K562 (cell line): ENCODE data around the gene KLKB1. TPM values are rescaled to one million over a fixed set of nuclear protein-coding genes. Genes with fewer than 3 reads are reported as not detected.

ENCODE experiments used
- CREM ChIP-seq: IDR thresholded peaks from 2 replicates; pipeline ENCODE4 v1.6.1; 2014; ENCODE audit warnings: antibody characterized with exemption, low read depth
- EGR1 ChIP-seq: fragments of 450-650 bp; conservative IDR thresholded peaks from 2 replicates; pipeline ENCODE4 v1.6.1; 2017; ENCODE audit warnings: mild to moderate bottlenecking
- KAT2B ChIP-seq: IDR thresholded peaks from one replicate; pipeline ENCODE4 v1.6.1; 2012; ENCODE audit warnings: low read depth, mild to moderate bottlenecking, control low read depth, inconsistent platforms, low read length, moderate library complexity
- KLF16 ChIP-seq: IDR thresholded peaks from 2 replicates; pipeline ENCODE4 v1.6.1; 2016; ENCODE audit warnings: antibody characterized with exemption
- MECOM ChIP-seq: fragments of 250-450 bp; sonication (Bioruptor Pico); IDR thresholded peaks from 2 replicates; pipeline ENCODE4 v1.8.0; 2022; ENCODE audit warnings: inconsistent platforms
- MTF1 ChIP-seq: fragments of 250-450 bp; sonication (Bioruptor Pico); IDR thresholded peaks from 2 replicates; pipeline ENCODE4 v1.9.0; 2021; ENCODE audit warnings: moderate library complexity, mild to moderate bottlenecking, inconsistent platforms, borderline replicate concordance
- MYNN ChIP-seq, 2 experiments: sonication (generic); formaldehyde crosslinking in 1 of 2; IDR thresholded peaks; 2 replicates each; pipeline versions ENCODE4 v1.5.0 to v1.6.1; 2016 to 2020; ENCODE audit warnings: antibody characterized with exemption in 1 of 2, missing genetic modification reagents in 1 of 2
- RAD21 ChIP-seq, 2 experiments: fragments of 250-450 bp in 1 of 2; fragments of 450-650 bp in 1 of 2; sonication (Bioruptor Pico) in 1 of 2; formaldehyde crosslinking in 1 of 2; IDR thresholded peaks in 1 of 2; conservative IDR thresholded peaks in 1 of 2; 2 replicates each; pipeline versions ENCODE4 v1.4.0 to v1.8.0; 2020 to 2022; ENCODE audit warnings: mild to moderate bottlenecking in 2 of 2, moderate library complexity in 1 of 2
- polyA plus RNA-seq, 8 experiments: library from polyadenylated mRNA; depleted of rRNA in 4 of 8; stranded (reverse) in 5 of 8; unstranded in 3 of 8; fragments of >200 nt; fragmentation: Nextera tagmentation in 2 of 8; fragmentation: Illumina TruSeq in 1 of 8; extraction: Ambion mirVana in 2 of 8; extraction: Trizol in 1 of 8; gene quantifications; 2 replicates each; pipeline versions ENCODE4 v1.2.1 to v1.2.3, GENCODE V29; 2011 to 2014; ENCODE audit warnings: inconsistent platforms in 1 of 8, missing spikeins in 1 of 8
- total RNA-seq, 7 experiments: library from RNA; depleted of rRNA in 6 of 7; stranded (reverse); fragments of >200 nt in 6 of 7; fragmentation: Illumina TruSeq in 2 of 7; extraction: Trizol in 2 of 7; gene quantifications; 2 replicates each; pipeline versions ENCODE4 v1.2.1 to v1.2.3, GENCODE V29; 2011 to 2021; ENCODE audit warnings: low replicate concordance in 1 of 7
- TF ChIP-seq, protein P1 (sequence below): fragments of 250-450 bp; sonication (Bioruptor Pico); IDR thresholded peaks from 2 replicates; pipeline ENCODE4 v1.5.0; 2021; ENCODE audit warnings: mild to moderate bottlenecking, moderate library complexity
- TF ChIP-seq, protein P2 (sequence below): sonication (generic); formaldehyde crosslinking; IDR thresholded peaks from 2 replicates; pipeline ENCODE4 v1.5.0; 2020; ENCODE audit warnings: missing genetic modification reagents
- TF ChIP-seq, protein P3 (sequence below): fragments of 450-650 bp; IDR thresholded peaks from 2 replicates; pipeline ENCODE4 v1.6.1; 2016

The KLKB1 gene
- total and polyA plus RNA-seq, 9 of the 15 experiments (the other 6 are each of a cell fraction or from before 2014, with no cell fraction given) = 0.27 TPM; not detected in 8

DNA sequence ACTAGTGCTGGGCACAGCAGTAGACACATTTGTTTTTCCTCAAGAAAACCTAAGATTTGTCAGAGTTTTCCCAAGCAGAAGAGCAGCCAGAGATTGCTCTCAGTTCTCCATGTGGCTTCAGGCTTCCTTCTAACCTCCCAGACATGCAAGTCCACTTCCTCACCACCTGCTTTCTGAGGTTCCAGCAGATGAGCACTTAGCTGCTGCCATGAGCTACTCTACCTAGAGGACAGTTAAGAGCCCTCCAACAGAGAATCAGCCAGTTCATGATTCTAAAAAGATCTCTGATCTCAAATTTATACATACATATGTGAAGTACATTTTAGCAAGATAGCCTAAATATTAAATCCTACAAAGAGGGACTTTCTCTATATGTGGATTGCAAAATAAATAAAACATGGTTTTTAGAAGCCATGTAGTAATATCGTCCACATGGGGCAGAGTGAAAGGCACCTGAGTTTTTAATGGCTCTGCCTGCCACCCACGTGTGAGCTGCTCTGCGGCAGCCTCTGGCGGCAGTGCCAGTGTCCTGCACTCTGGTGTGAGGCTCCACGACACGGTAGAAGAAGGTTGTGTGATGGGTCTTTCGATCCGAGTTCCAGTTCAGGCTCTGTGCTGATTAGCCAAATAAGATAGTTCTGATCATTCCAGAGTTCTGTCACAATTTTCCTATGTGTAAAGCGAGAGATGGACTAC is 25.6 kb upstream of the KLKB1 start (continued):
- TF ChIP-seq MYNN (IDR thresholded peaks at IDR 0.05) = 0 out of 2 replicates have a peak, but pooled peaks have one; percentile 33
- no peak for TF ChIP-seq MYNN (CRISPR knock-in tag; IDR thresholded peaks at IDR 0.05)
- peak; percentile 46; the same call in 1 of the 2 replicates for TF ChIP-seq CREM
- no peak for TF ChIP-seq MECOM (CRISPR knock-in tag)
- peak; percentile 20 to 27; a peak in 3 of 4 replicates for TF ChIP-seq RAD21 (CRISPR knock-in tag; conservative IDR thresholded peaks at IDR 0.05 in 1 of 2, IDR thresholded peaks at IDR 0.05 in 1 of 2)
- TF ChIP-seq, protein P1, sequence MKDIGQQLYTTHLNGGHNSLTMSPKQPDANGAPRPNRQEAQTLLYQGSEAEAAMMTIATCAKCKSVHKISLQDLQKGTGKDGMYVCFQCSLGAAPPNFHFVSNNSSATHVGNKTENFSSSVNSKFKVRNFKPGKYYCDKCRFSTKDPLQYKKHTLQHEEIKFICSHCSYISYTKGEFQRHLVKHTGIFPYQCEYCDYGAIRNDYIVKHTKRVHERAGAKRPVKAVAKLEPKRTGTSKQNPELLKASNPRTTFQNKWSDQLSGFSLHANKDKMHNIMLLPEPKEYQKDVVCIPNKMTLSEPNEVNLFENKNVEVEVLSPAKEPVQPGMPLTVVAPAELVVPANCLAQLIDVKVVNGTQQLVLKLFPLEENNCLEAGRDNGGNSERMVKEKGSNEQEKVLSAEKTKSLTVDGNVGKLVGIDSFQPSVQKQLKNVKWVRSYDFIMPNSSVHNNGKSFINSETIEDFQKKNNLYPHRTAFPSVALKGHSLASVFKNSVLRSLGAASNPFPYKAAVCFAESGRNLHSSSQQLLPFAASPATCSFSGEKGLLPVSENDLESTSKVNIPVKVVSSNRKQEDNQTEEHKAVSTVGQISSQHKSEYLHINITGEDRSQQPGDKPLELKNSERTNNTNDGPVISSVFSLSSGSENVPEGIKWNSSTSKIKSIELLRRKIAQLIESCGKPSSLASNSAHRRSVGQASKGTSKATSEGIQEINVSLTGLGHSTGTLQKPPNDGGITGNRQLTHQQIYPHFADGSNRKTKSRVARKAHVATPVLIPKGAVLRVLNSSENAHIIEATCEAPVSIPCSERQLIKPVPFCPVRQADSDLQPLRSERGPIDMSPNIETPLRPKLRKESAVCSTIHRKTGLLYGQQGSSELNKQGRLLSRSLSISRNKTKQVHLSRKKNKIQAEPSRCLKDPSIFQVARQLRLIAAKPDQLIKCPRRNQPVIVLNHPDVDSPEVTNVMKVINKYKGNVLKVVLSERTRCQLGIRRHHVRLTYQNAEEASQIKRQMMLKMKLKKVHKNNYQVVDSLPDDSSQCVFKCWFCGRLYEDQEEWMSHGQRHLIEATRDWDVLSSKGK = no peak
- TF ChIP-seq, protein P2, sequence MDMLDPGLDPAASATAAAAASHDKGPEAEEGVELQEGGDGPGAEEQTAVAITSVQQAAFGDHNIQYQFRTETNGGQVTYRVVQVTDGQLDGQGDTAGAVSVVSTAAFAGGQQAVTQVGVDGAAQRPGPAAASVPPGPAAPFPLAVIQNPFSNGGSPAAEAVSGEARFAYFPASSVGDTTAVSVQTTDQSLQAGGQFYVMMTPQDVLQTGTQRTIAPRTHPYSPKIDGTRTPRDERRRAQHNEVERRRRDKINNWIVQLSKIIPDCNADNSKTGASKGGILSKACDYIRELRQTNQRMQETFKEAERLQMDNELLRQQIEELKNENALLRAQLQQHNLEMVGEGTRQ (CRISPR knock-in tag) = peak; percentile 9; the same call in 1 of the 2 replicates
- TF ChIP-seq MTF1 = no peak
- TF ChIP-seq EGR1 = peak; percentile 60
- TF ChIP-seq, protein P3, sequence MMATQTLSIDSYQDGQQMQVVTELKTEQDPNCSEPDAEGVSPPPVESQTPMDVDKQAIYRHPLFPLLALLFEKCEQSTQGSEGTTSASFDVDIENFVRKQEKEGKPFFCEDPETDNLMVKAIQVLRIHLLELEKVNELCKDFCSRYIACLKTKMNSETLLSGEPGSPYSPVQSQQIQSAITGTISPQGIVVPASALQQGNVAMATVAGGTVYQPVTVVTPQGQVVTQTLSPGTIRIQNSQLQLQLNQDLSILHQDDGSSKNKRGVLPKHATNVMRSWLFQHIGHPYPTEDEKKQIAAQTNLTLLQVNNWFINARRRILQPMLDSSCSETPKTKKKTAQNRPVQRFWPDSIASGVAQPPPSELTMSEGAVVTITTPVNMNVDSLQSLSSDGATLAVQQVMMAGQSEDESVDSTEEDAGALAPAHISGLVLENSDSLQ = no peak
- 0 out of 2 replicates have a peak, but pooled peaks have one; percentile 21 for TF ChIP-seq KLF16
- no peak for TF ChIP-seq KAT2B
